ENCODE data around the gene FLNB. TPM values are rescaled to one million over a fixed set of nuclear protein-coding genes. Genes with fewer than 3 reads are reported as not detected.
A peak's percentile ranks its signal among the peaks of the same experiment; 100 is the strongest.

The FLNB gene
- total RNA-seq, 1 experiment from 2014 or later: 580 TPM

DNA sequence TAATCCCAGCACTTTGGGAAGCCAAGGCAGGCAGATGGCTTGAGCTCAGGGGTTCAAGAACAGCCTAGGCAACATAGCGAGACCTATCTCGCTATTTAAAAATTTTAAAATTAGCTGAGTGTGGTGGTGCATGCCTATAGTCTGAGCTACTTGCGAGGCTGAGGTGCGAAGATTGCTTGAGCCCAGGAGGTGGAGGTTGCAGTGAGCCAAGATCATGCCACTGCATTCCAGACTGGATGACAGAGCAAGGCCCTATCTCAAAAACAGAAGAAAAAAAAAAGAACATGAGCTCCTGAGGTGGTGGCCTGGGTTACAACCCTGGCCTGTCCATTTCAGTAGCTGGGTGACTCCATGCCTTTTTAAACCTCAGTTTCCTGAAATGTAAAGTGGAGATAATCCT, 195.3 kb downstream of the FLNB start:
- H3K27ac Mint-ChIP-seq (ENCODE audit: low read depth, unreplicated experiment): no peak overlapping the region
- H3K4me3 Mint-ChIP-seq (ENCODE audit: unreplicated experiment): no peak overlapping the region
- no peaks in the 10 kb centered on the region for H3K9me3 Mint-ChIP-seq (ENCODE audit: unreplicated experiment)
- CTCF ChIA-PET: interaction anchor here (0.6 to 1.2 kb wide), 5 partner anchors 11 to 70 kb away, joined by 3 to 6 read pairs (median 3); no protein-coding TSS in a partner anchor
- TF ChIP-seq, protein P1, sequence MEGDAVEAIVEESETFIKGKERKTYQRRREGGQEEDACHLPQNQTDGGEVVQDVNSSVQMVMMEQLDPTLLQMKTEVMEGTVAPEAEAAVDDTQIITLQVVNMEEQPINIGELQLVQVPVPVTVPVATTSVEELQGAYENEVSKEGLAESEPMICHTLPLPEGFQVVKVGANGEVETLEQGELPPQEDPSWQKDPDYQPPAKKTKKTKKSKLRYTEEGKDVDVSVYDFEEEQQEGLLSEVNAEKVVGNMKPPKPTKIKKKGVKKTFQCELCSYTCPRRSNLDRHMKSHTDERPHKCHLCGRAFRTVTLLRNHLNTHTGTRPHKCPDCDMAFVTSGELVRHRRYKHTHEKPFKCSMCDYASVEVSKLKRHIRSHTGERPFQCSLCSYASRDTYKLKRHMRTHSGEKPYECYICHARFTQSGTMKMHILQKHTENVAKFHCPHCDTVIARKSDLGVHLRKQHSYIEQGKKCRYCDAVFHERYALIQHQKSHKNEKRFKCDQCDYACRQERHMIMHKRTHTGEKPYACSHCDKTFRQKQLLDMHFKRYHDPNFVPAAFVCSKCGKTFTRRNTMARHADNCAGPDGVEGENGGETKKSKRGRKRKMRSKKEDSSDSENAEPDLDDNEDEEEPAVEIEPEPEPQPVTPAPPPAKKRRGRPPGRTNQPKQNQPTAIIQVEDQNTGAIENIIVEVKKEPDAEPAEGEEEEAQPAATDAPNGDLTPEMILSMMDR (IDR thresholded peaks at IDR 0.05; ENCODE audit: unreplicated experiment): no peak
- BruUV-seq (replicated peaks): no TSS peak
- peaks cover 10% of the 10 kb centered on the region for H3K27me3 Mint-ChIP-seq (ENCODE audit: insufficient read depth, unreplicated experiment)
- intact Hi-C loops (cut with micrococcal nuclease): no loop called here
- no peak for DNase-seq (ENCODE audit: unreplicated experiment)
- POLR2A ChIA-PET: interaction anchor here (0.6 to 2.3 kb wide), 5 partner anchors 9 to 103 kb away, joined by 3 to 7 read pairs (median 3); partner anchors contain the start of genes HTD2 and RPP14
- H3K36me3 Mint-ChIP-seq (ENCODE audit: insufficient read depth, unreplicated experiment): no peaks in the 10 kb centered on the region
- H3K4me1 Mint-ChIP-seq (ENCODE audit: insufficient read depth, unreplicated experiment): no peaks in the 10 kb centered on the region

DNA sequence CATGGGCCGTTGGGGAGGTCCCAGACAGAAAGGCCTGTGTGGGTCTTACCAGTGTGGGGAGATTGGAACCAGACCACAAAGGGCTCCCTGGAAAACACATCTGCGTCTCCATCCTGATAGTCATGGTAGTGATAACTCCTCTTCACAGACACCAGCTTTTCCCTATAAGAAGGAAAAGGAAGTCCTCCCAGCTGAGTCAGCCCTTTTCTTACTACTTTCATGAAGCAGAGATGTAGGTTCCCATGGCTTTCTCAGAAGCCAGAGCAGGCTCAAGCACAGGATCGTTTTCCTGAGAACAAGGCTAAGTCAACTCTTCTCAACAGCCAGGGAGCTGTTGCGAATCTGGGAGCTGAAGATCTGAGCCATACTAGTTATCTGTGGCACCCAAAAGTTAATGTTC, 196.5 kb downstream of the FLNB start:
- Mint-ChIP-seq H3K9me3 (ENCODE audit: unreplicated experiment) (no peaks in the 10 kb centered on the region), H3K27me3 (ENCODE audit: insufficient read depth, unreplicated experiment) (peaks cover 15% of the 10 kb centered on the region), H3K36me3 (ENCODE audit: insufficient read depth, unreplicated experiment) (no peaks in the 10 kb centered on the region), H3K4me1 (ENCODE audit: insufficient read depth, unreplicated experiment) (no peaks in the 10 kb centered on the region), H3K27ac (ENCODE audit: low read depth, unreplicated experiment) (no peak overlapping the region), H3K4me3 (ENCODE audit: unreplicated experiment) (no peak overlapping the region)
- intact Hi-C loops (cut with micrococcal nuclease): no loop called here
- DNase-seq (ENCODE audit: unreplicated experiment): no peak
- ChIA-PET CTCF (interaction anchor here (0.7 to 1.5 kb wide), 2 partner anchors 37 to 101 kb away, joined by 3 to 6 read pairs; partner anchors contain the start of genes HTD2 and RPP14), POLR2A (interaction anchor here (0.6 to 2.3 kb wide), 3 partner anchors 8 to 106 kb away, joined by 3 to 7 read pairs (median 3); no protein-coding TSS in a partner anchor)
- BruUV-seq (replicated peaks): no TSS peak
- TF ChIP-seq, protein P1 (IDR thresholded peaks at IDR 0.05; ENCODE audit: unreplicated experiment): no peak

DNA sequence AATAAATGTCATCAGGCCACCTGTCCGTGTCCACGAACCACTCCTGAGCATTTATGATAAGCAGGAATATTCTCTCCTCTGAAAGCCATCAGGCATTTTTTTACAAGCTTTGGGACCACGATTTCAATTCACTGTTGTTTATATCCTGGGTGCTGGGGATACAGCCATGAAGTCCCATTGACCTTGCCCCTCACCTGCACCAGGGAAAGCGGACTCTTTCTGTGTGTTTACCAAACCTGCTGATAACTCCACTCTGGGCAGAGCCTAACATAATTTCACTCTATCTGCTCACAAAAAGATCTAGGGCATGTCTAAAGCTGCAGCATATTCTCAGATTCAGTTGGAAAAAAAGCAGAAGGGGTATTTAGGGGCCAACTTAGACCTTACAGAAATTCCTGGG, 197.8 kb downstream of the FLNB start:
- intact Hi-C loops (cut with micrococcal nuclease): no loop called here
- BruUV-seq (replicated peaks): no TSS peak
- CTCF ChIA-PET: interaction anchor here (0.6 to 1.5 kb wide), 2 partner anchors 17 to 28 kb away, joined by 3 read pairs; no protein-coding TSS in a partner anchor

GRCh38 chr3:58206406-58207011, 198.3 kb downstream of the FLNB start:
- ChIA-PET POLR2A (interaction anchor here (0.6 to 1.2 kb wide), 3 partner anchors 23 to 48 kb away, joined by 3 read pairs; no protein-coding TSS in a partner anchor), CTCF (interaction anchor here (0.7 to 2.6 kb wide), 7 partner anchors 12 to 1565 kb away, joined by 3 to 23 read pairs (median 6); partner anchors contain the start of genes HTD2 and RPP14)
- no peaks in the 10 kb centered on the region for H3K4me1 Mint-ChIP-seq (ENCODE audit: insufficient read depth, unreplicated experiment)
- DNase-seq (ENCODE audit: unreplicated experiment): peak; percentile 64
- no peaks in the 10 kb centered on the region for H3K9me3 Mint-ChIP-seq (ENCODE audit: unreplicated experiment)
- no peak overlapping the region for H3K27ac Mint-ChIP-seq (ENCODE audit: low read depth, unreplicated experiment)
- no peaks in the 10 kb centered on the region for H3K36me3 Mint-ChIP-seq (ENCODE audit: insufficient read depth, unreplicated experiment)
- H3K27me3 Mint-ChIP-seq (ENCODE audit: insufficient read depth, unreplicated experiment): peaks cover 24% of the 10 kb centered on the region
- TF ChIP-seq, protein P1 (IDR thresholded peaks at IDR 0.05; ENCODE audit: unreplicated experiment): no peak
- intact Hi-C loops (cut with micrococcal nuclease): no loop called here
- H3K4me3 Mint-ChIP-seq (ENCODE audit: unreplicated experiment): no peak overlapping the region
- no TSS peak for BruUV-seq (replicated peaks)

More for the DNA sequence above, 197.8 kb downstream of the FLNB start:
- H3K4me3 Mint-ChIP-seq (ENCODE audit: unreplicated experiment): no peak overlapping the region
- TF ChIP-seq, protein P1 (IDR thresholded peaks at IDR 0.05; ENCODE audit: unreplicated experiment): no peak
- H3K27ac Mint-ChIP-seq (ENCODE audit: low read depth, unreplicated experiment): no peak overlapping the region
- no peak for DNase-seq (ENCODE audit: unreplicated experiment)
- no peaks in the 10 kb centered on the region for H3K36me3 Mint-ChIP-seq (ENCODE audit: insufficient read depth, unreplicated experiment)
- peaks cover 24% of the 10 kb centered on the region for H3K27me3 Mint-ChIP-seq (ENCODE audit: insufficient read depth, unreplicated experiment)
- no peaks in the 10 kb centered on the region for H3K4me1 Mint-ChIP-seq (ENCODE audit: insufficient read depth, unreplicated experiment)
- POLR2A ChIA-PET: interaction anchor here (1.0 kb wide), 1 partner anchor 49 kb away, joined by 3 read pairs; no protein-coding TSS in a partner anchor
- H3K9me3 Mint-ChIP-seq (ENCODE audit: unreplicated experiment): no peaks in the 10 kb centered on the region
